Neural progenitor cell (in vitro differentiated cells): ENCODE results near the gene KDM4B. TPM values are rescaled to one million over a fixed set of nuclear protein-coding genes. Genes with fewer than 3 reads are reported as not detected.
A peak's percentile ranks its signal among the peaks of the same experiment; 100 is the strongest.

Experiments
- DNase-seq: peaks from one replicate; pipeline ENCODE4 v3.0.0-alpha.2; 2016; ENCODE audit warnings: low spot score
- H2AFZ ChIP-seq: fragments of 200-600 bp; sonication (generic); replicated peaks from 2 replicates; pipeline ENCODE4 v1.6.1; 2016; ENCODE audit warnings: antibody characterized with exemption
- H3F3A ChIP-seq: fragments of 200-600 bp; sonication (generic); 2 replicates; pipeline ENCODE4 v1.6.1; 2016; ENCODE audit warnings: antibody characterized with exemption, low read depth
- H3K27ac ChIP-seq: fragments of 200-600 bp; sonication (generic); 2 replicates; pipeline ENCODE4 v1.5.1; 2016; ENCODE audit warnings: mild to moderate bottlenecking
- H3K27me3 ChIP-seq: fragments of 200-600 bp; sonication (generic); 2 replicates; pipeline ENCODE4 v1.6.1; 2016; ENCODE audit warnings: mild to moderate bottlenecking, moderate library complexity
- H3K36me3 ChIP-seq: fragments of 200-600 bp; sonication (generic); 2 replicates; pipeline ENCODE4 v1.5.1; 2016
- H3K4me1 ChIP-seq: fragments of 200-600 bp; sonication (generic); 2 replicates; pipeline ENCODE4 v1.6.1; 2016; ENCODE audit warnings: mixed run types
- H3K4me2 ChIP-seq: fragments of 200-600 bp; sonication (generic); 2 replicates; pipeline ENCODE4 v1.6.1; 2016
- H3K4me3 ChIP-seq: fragments of 200-600 bp; sonication (generic); 2 replicates; pipeline ENCODE4 v1.5.1; 2016
- H3K79me2 ChIP-seq: fragments of 200-600 bp; sonication (generic); 2 replicates; pipeline ENCODE4 v1.6.1; 2016; ENCODE audit warnings: low read depth
- H3K9ac ChIP-seq: fragments of 200-600 bp; sonication (generic); 2 replicates; pipeline ENCODE4 v1.6.1; 2016
- H3K9me3 ChIP-seq: fragments of 200-600 bp; sonication (generic); 2 replicates; pipeline ENCODE4 v1.5.1; 2016; ENCODE audit warnings: low read depth
- H4K20me1 ChIP-seq: fragments of 200-600 bp; sonication (generic); 2 replicates; pipeline ENCODE4 v1.6.1; 2016; ENCODE audit warnings: low read depth
- H3K27ac Mint-ChIP-seq: 3 replicates; pipeline ENCODE4 v1.8.0; 2021; ENCODE audit warnings: mixed read lengths
- H3K27me3 Mint-ChIP-seq: 2 replicates; pipeline ENCODE4 v1.8.0; 2022; ENCODE audit warnings: low read depth, mild to moderate bottlenecking, inconsistent platforms, moderate library complexity, mixed read lengths; ENCODE audit not compliant: insufficient read depth
- H3K36me3 Mint-ChIP-seq: 3 replicates; pipeline ENCODE4 v1.8.0; 2021; ENCODE audit warnings: mixed read lengths
- H3K4me1 Mint-ChIP-seq: 3 replicates; pipeline ENCODE4 v1.8.0; 2021; ENCODE audit warnings: mixed read lengths
- H3K4me3 Mint-ChIP-seq: 3 replicates; pipeline ENCODE4 v1.8.0; 2021; ENCODE audit warnings: mild to moderate bottlenecking, moderate library complexity, mixed read lengths
- H3K9me3 Mint-ChIP-seq: 3 replicates; pipeline ENCODE4 v1.8.0; 2020; ENCODE audit warnings: mixed read lengths
- EZH2 ChIP-seq: fragments of 200-600 bp; sonication (generic); IDR thresholded peaks from 2 replicates; pipeline ENCODE4 v1.6.1; 2017; ENCODE audit warnings: antibody characterized with exemption, mild to moderate bottlenecking, moderate library complexity
- EZH2phosphoT487 ChIP-seq: fragments of 200-600 bp; sonication (generic); IDR thresholded peaks from 2 replicates; pipeline ENCODE4 v1.6.1; 2017; ENCODE audit warnings: antibody characterized with exemption
- total RNA-seq: library from RNA; depleted of rRNA; stranded (reverse); fragments of >200 nt; gene quantifications from 2 replicates; pipeline ENCODE4 v1.2.3, GENCODE V29; 2015; ENCODE audit warnings: low replicate concordance
- TF ChIP-seq, protein P1 (sequence below): fragments of 200-600 bp; sonication (generic); IDR thresholded peaks from 2 replicates; pipeline ENCODE4 v1.5.1; 2017; ENCODE audit warnings: antibody characterized with exemption, mild to moderate bottlenecking

The KDM4B gene
- total RNA-seq, 1 donor from 2014 or later: 16.0 TPM

GRCh38 chr19:5119297-5119998, 150.5 kb downstream of the KDM4B start:
- TF ChIP-seq, protein P1, sequence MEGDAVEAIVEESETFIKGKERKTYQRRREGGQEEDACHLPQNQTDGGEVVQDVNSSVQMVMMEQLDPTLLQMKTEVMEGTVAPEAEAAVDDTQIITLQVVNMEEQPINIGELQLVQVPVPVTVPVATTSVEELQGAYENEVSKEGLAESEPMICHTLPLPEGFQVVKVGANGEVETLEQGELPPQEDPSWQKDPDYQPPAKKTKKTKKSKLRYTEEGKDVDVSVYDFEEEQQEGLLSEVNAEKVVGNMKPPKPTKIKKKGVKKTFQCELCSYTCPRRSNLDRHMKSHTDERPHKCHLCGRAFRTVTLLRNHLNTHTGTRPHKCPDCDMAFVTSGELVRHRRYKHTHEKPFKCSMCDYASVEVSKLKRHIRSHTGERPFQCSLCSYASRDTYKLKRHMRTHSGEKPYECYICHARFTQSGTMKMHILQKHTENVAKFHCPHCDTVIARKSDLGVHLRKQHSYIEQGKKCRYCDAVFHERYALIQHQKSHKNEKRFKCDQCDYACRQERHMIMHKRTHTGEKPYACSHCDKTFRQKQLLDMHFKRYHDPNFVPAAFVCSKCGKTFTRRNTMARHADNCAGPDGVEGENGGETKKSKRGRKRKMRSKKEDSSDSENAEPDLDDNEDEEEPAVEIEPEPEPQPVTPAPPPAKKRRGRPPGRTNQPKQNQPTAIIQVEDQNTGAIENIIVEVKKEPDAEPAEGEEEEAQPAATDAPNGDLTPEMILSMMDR: no peak
- TF ChIP-seq EZH2: no peak
- TF ChIP-seq EZH2phosphoT487: no peak
- no peaks in the 10 kb centered on the region for H3K9me3 ChIP-seq
- H3F3A ChIP-seq: peaks cover 18% of the 10 kb centered on the region
- H4K20me1 ChIP-seq: peaks cover 21% of the 10 kb centered on the region
- no peak overlapping the region for H2AFZ ChIP-seq
- H3K27ac ChIP-seq: no peak overlapping the region
- no peaks in the 10 kb centered on the region for H3K79me2 ChIP-seq
- no peak overlapping the region for H3K4me3 Mint-ChIP-seq
- H3K36me3 ChIP-seq: no peaks in the 10 kb centered on the region
- peaks cover 26% of the 10 kb centered on the region for H3K36me3 Mint-ChIP-seq
- no peak overlapping the region for H3K4me2 ChIP-seq
- H3K9ac ChIP-seq: no peak overlapping the region
- H3K27me3 Mint-ChIP-seq: peaks cover 10% of the 10 kb centered on the region
- H3K4me1 ChIP-seq: peaks cover 34% of the 10 kb centered on the region
- H3K27me3 ChIP-seq: no peaks in the 10 kb centered on the region
- H3K9me3 Mint-ChIP-seq: peaks cover 13% of the 10 kb centered on the region
- peaks cover 32% of the 10 kb centered on the region for H3K4me1 Mint-ChIP-seq
- no peak overlapping the region for H3K4me3 ChIP-seq
- DNase-seq: no peak
- peak overlapping the region; percentile 57 for H3K27ac Mint-ChIP-seq

- DNase-seq: no peak
- Histone ChIP-seq H3K4me3 (no peak overlapping the region), H3K27me3 (no peaks in the 10 kb centered on the region), H3K9me3 (no peaks in the 10 kb centered on the region), H2AFZ (no peak overlapping the region), H3K4me2 (no peak overlapping the region), H3F3A (peaks cover 18% of the 10 kb centered on the region), H4K20me1 (peaks cover 20% of the 10 kb centered on the region), H3K4me1 (peaks cover 25% of the 10 kb centered on the region), H3K9ac (no peak overlapping the region), H3K79me2 (no peaks in the 10 kb centered on the region), H3K36me3 (no peaks in the 10 kb centered on the region), H3K27ac (no peak overlapping the region)
- peaks cover 34% of the 10 kb centered on the region for H3K4me1 Mint-ChIP-seq
- H3K9me3 Mint-ChIP-seq: peaks cover 12% of the 10 kb centered on the region
- peaks cover 14% of the 10 kb centered on the region for H3K27me3 Mint-ChIP-seq
- H3K4me3 Mint-ChIP-seq: no peak overlapping the region
- H3K27ac Mint-ChIP-seq: no peak overlapping the region
- H3K36me3 Mint-ChIP-seq: peaks cover 26% of the 10 kb centered on the region
- TF ChIP-seq EZH2phosphoT487 (no peak), EZH2 (no peak)
- TF ChIP-seq, protein P1: no peak
These were observed 151.4 kb downstream of the KDM4B start for GRCh38 chr19:5120321-5120720.

DNA sequence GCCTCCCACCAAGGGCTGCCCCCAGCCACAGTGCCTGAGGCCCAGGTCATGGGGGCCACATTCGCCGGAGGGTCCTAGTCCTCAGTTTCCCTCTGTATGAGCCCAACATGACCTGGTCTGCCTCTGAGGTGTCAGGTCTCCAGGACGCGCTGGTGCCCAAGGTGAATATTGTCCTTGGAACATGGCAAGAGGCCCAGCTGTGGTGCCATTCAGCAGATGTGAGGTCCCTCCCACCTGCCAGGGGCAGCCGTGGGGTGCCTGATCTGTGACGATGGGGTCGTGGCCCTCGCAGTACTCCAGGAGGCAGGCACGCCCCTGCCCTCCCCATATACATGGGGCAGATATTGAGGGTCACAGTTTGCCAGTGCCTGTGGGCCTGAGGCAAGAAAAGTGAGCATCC, 151.9 kb downstream of the KDM4B start:
- peaks cover 18% of the 10 kb centered on the region for H3F3A ChIP-seq
- H4K20me1 ChIP-seq: peaks cover 20% of the 10 kb centered on the region
- H3K9me3 ChIP-seq: no peaks in the 10 kb centered on the region
- no peak for TF ChIP-seq EZH2
- TF ChIP-seq, protein P1: no peak
- TF ChIP-seq EZH2phosphoT487: no peak
- H3K9ac ChIP-seq: no peak overlapping the region
- H2AFZ ChIP-seq: no peak overlapping the region
- peaks cover 20% of the 10 kb centered on the region for H3K36me3 Mint-ChIP-seq
- H3K4me3 Mint-ChIP-seq: no peak overlapping the region
- no peak for DNase-seq
- H3K4me2 ChIP-seq: no peak overlapping the region
- H3K27me3 ChIP-seq: no peaks in the 10 kb centered on the region
- H3K27ac ChIP-seq: peak overlapping the region; percentile 63
- peaks cover 24% of the 10 kb centered on the region for H3K4me1 ChIP-seq
- H3K9me3 Mint-ChIP-seq: peaks cover 7% of the 10 kb centered on the region
- peaks cover 36% of the 10 kb centered on the region for H3K4me1 Mint-ChIP-seq
- H3K27me3 Mint-ChIP-seq: peaks cover 14% of the 10 kb centered on the region
- H3K36me3 ChIP-seq: no peaks in the 10 kb centered on the region
- no peaks in the 10 kb centered on the region for H3K79me2 ChIP-seq
- H3K4me3 ChIP-seq: no peak overlapping the region
- no peak overlapping the region for H3K27ac Mint-ChIP-seq
